H9 (cell line): ENCODE results near the gene COX8C. TPM values are rescaled to one million over a fixed set of nuclear protein-coding genes. Genes with fewer than 3 reads are reported as not detected.

Experiments
- DNase-seq: peaks from one replicate; pipeline ENCODE4 v3.0.0-alpha.2; 2017
- H2AFZ ChIP-seq: one replicate; pipeline ENCODE4 v1.6.1; 2013; ENCODE audit warnings: mild to moderate bottlenecking, low read length, control low read depth, moderate library complexity
- H2AK5ac ChIP-seq: 2 replicates; pipeline ENCODE4 v1.6.1; 2013; ENCODE audit warnings: low read length, control low read depth, mixed read lengths; ENCODE audit not compliant: insufficient read length
- H2BK120ac ChIP-seq: one replicate; pipeline ENCODE4 v1.6.1; 2013; ENCODE audit warnings: low read depth, mild to moderate bottlenecking, low read length, control low read depth, inconsistent platforms; ENCODE audit not compliant: poor library complexity, severe bottlenecking
- H2BK12ac ChIP-seq: 2 replicates; pipeline ENCODE4 v1.6.1; 2013; ENCODE audit warnings: low read length, control low read depth, mixed read lengths, low read depth; ENCODE audit not compliant: insufficient read length
- H2BK15ac ChIP-seq: 2 replicates; pipeline ENCODE4 v1.6.1; 2013; ENCODE audit warnings: low read depth, low read length, control low read depth
- H2BK20ac ChIP-seq: one replicate; pipeline ENCODE4 v1.6.1; 2013; ENCODE audit warnings: low read depth, mild to moderate bottlenecking, low read length, control low read depth, inconsistent platforms; ENCODE audit not compliant: poor library complexity, severe bottlenecking
- H2BK5ac ChIP-seq: 2 replicates; pipeline ENCODE4 v1.6.1; 2013; ENCODE audit warnings: low read length, control low read depth, mixed read lengths; ENCODE audit not compliant: insufficient read length
- H3K14ac ChIP-seq: 2 replicates; pipeline ENCODE4 v1.6.1; 2013; ENCODE audit warnings: low read length, control low read depth; ENCODE audit not compliant: insufficient read depth
- H3K18ac ChIP-seq: 2 replicates; pipeline ENCODE4 v1.6.1; 2013; ENCODE audit warnings: low read depth, mild to moderate bottlenecking, mixed read lengths, low read length, control low read depth; ENCODE audit not compliant: insufficient read length
- H3K23ac ChIP-seq: 2 replicates; pipeline ENCODE4 v1.6.1; 2013; ENCODE audit warnings: low read length, control low read depth, mixed read lengths, low read depth; ENCODE audit not compliant: insufficient read length
- H3K23me2 ChIP-seq: 2 replicates; pipeline ENCODE4 v1.6.1; 2013; ENCODE audit warnings: low read depth, mild to moderate bottlenecking, mixed read lengths, low read length, control low read depth; ENCODE audit not compliant: insufficient read length, poor library complexity, severe bottlenecking
- H3K27ac ChIP-seq: 2 replicates; pipeline ENCODE4 v1.5.1; 2013; ENCODE audit warnings: low read length, control low read depth, mixed read lengths, low read depth; ENCODE audit not compliant: insufficient read length
- H3K27me3 ChIP-seq: 2 replicates; pipeline ENCODE4 v1.6.1; 2013; ENCODE audit warnings: low read length, control low read depth, inconsistent platforms; ENCODE audit not compliant: insufficient read depth
- H3K4ac ChIP-seq: 2 replicates; pipeline ENCODE4 v1.6.1; 2013; ENCODE audit warnings: low read depth, mild to moderate bottlenecking, control low read depth, inconsistent platforms, low read length, moderate library complexity
- H3K4me1 ChIP-seq: 2 replicates; pipeline ENCODE4 v1.6.1; 2013; ENCODE audit warnings: low read length, control low read depth, inconsistent platforms; ENCODE audit not compliant: insufficient read depth
- H3K4me2 ChIP-seq: 2 replicates; pipeline ENCODE4 v1.6.1; 2013; ENCODE audit warnings: low read length, control low read depth, mixed read lengths; ENCODE audit not compliant: insufficient read length, insufficient read depth
- H3K56ac ChIP-seq: 2 replicates; pipeline ENCODE4 v1.6.1; 2013; ENCODE audit warnings: low read depth, mild to moderate bottlenecking, mixed read lengths, low read length, control low read depth; ENCODE audit not compliant: insufficient read length
- H3K79me1 ChIP-seq: 2 replicates; pipeline ENCODE4 v1.6.1; 2013; ENCODE audit warnings: low read depth, mild to moderate bottlenecking, moderate library complexity, low read length, control low read depth, inconsistent platforms; ENCODE audit not compliant: insufficient read depth, poor library complexity, severe bottlenecking
- H3K79me2 ChIP-seq: 2 replicates; pipeline ENCODE4 v1.6.1; 2013; ENCODE audit warnings: low read length, control low read depth, inconsistent platforms; ENCODE audit not compliant: insufficient read depth
- H3K9ac ChIP-seq: 2 replicates; pipeline ENCODE4 v1.6.1; 2013; ENCODE audit warnings: low read length, control low read depth, mixed read lengths; ENCODE audit not compliant: insufficient read length; ENCODE audit errors: extremely low read depth
- H3K9me3 ChIP-seq: one replicate; pipeline ENCODE4 v1.6.1; 2013; ENCODE audit warnings: low read depth, low read length, inconsistent platforms; ENCODE audit not compliant: control insufficient read depth
- H3T11ph ChIP-seq: one replicate; pipeline ENCODE4 v1.6.1; 2013; ENCODE audit warnings: mild to moderate bottlenecking, low read length, control low read depth, inconsistent platforms
- H4K20me1 ChIP-seq: one replicate; pipeline ENCODE4 v1.6.1; 2013; ENCODE audit not compliant: control insufficient read depth, insufficient read length, insufficient read depth
- H4K5ac ChIP-seq: 2 replicates; pipeline ENCODE4 v1.6.1; 2013; ENCODE audit warnings: low read depth, mild to moderate bottlenecking, mixed read lengths, low read length, control low read depth; ENCODE audit not compliant: insufficient read length
- H4K8ac ChIP-seq: replicated peaks from 2 replicates; pipeline ENCODE4 v1.6.1; 2013; ENCODE audit warnings: low read length, control low read depth, mixed read lengths, low read depth; ENCODE audit not compliant: insufficient read length
- H4K91ac ChIP-seq: 2 replicates; pipeline ENCODE4 v1.6.1; 2013; ENCODE audit warnings: low read depth, mild to moderate bottlenecking, moderate library complexity, mixed read lengths, low read length, control low read depth; ENCODE audit not compliant: insufficient read length
- H3K27ac Mint-ChIP-seq, 3 experiments: 2 replicates in 2 of 3; 3 replicates in 1 of 3; pipeline ENCODE4 v1.8.0; 2020 to 2021; ENCODE audit warnings: mixed read lengths in 3 of 3, mild to moderate bottlenecking in 1 of 3, moderate library complexity in 1 of 3
- H3K27me3 Mint-ChIP-seq: 2 replicates; pipeline ENCODE4 v1.8.0; 2021; ENCODE audit warnings: low read depth, mild to moderate bottlenecking, moderate library complexity, mixed read lengths
- H3K36me3 Mint-ChIP-seq, 3 experiments: 2 replicates in 2 of 3; 3 replicates in 1 of 3; pipeline ENCODE4 v1.8.0; 2020 to 2021; ENCODE audit warnings: low read depth in 3 of 3, mixed read lengths in 3 of 3; ENCODE audit not compliant: insufficient read depth in 1 of 3
- H3K4me1 Mint-ChIP-seq, 2 experiments: 2 replicates each; pipeline ENCODE4 v1.8.0; 2020; ENCODE audit warnings: mixed read lengths in 2 of 2
- H3K4me3 Mint-ChIP-seq, 2 experiments: 2 replicates in 1 of 2; 3 replicates in 1 of 2; pipeline ENCODE4 v1.8.0; 2020 to 2021; ENCODE audit warnings: mild to moderate bottlenecking in 2 of 2, mixed read lengths in 2 of 2, moderate library complexity in 1 of 2
- H3K9me3 Mint-ChIP-seq, 2 experiments: 2 replicates in 1 of 2; 3 replicates in 1 of 2; pipeline ENCODE4 v1.8.0; 2020; ENCODE audit warnings: mild to moderate bottlenecking in 2 of 2, mixed read lengths in 2 of 2, moderate library complexity in 1 of 2
- CTCF ChIP-seq: fragments of 200-600 bp; sonication (generic); conservative IDR thresholded peaks from 3 replicates; pipeline ENCODE4 v1.8.0; 2021; ENCODE audit warnings: antibody characterized with exemption, mild to moderate bottlenecking
- total RNA-seq: library from RNA; stranded (reverse); gene quantifications from 2 replicates; pipeline ENCODE4 v1.2.1, GENCODE V29; 2021

COX8C gene
- total RNA-seq, 1 experiment from 2014 or later: not detected

DNA sequence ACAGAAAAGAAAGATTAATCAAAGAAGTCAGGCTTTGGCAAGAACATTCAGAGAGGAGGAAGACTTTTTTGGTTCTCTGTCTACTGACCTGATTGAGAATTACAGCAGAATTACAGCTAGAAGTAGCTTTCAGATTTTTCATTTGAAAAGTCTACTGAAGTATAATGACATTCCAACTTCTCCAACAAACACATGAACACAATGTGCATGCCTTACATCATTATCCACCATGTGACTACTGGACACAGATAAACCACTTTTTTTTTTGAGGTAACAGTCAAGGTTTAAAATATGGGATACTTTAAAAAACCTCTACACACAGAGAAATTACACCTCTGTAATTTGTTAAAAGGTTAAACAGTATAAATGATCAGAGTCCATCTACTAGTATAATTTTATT is 26.5 kb upstream of the COX8C start:
- H3K27ac ChIP-seq: no peak overlapping the region
- no peak overlapping the region for H2BK15ac ChIP-seq
- no peaks in the 10 kb centered on the region for H3K9me3 Mint-ChIP-seq
- H2BK120ac ChIP-seq: no peak overlapping the region
- H3K36me3 Mint-ChIP-seq: peaks cover 0 to 13% (median 8%) of the 10 kb centered on the region in 3 experiments; a peak in 3 of 7 replicates
- H3K79me1 ChIP-seq: peaks cover 14% of the 10 kb centered on the region
- DNase-seq: no peak
- H4K20me1 ChIP-seq: no peaks in the 10 kb centered on the region
- no peak overlapping the region for H4K5ac ChIP-seq
- no peak overlapping the region for H4K8ac ChIP-seq
- no peak overlapping the region for H3K18ac ChIP-seq
- H3K4ac ChIP-seq: no peak overlapping the region
- peaks cover 10% of the 10 kb centered on the region; the same call in 1 of the 2 replicates for H3K79me2 ChIP-seq
- H3K4me2 ChIP-seq: no peak overlapping the region
- peaks cover 22 to 28% of the 10 kb centered on the region in 2 experiments for H3K4me1 Mint-ChIP-seq
- no peaks in the 10 kb centered on the region for H3K9me3 ChIP-seq
- no peak overlapping the region for H2AK5ac ChIP-seq
- no peak for TF ChIP-seq CTCF
- no peaks in the 10 kb centered on the region for H3K27me3 ChIP-seq
- no peak overlapping the region for H2BK5ac ChIP-seq
- peaks cover 2% of the 10 kb centered on the region for H3K23me2 ChIP-seq
- no peak overlapping the region for H3K14ac ChIP-seq
- no peak overlapping the region for H3K27ac Mint-ChIP-seq
- no peak overlapping the region for H3T11ph ChIP-seq
- peaks cover 2% of the 10 kb centered on the region; the same call in 1 of the 2 replicates for H3K4me1 ChIP-seq
- no peak overlapping the region for H2AFZ ChIP-seq
- H3K27me3 Mint-ChIP-seq: no peaks in the 10 kb centered on the region
- no peak overlapping the region for H3K9ac ChIP-seq
- H3K23ac ChIP-seq: no peak overlapping the region
- no peak overlapping the region for H4K91ac ChIP-seq
- no peak overlapping the region for H2BK20ac ChIP-seq
- H3K4me3 Mint-ChIP-seq: no peak overlapping the region
- no peak overlapping the region for H3K56ac ChIP-seq
- no peak overlapping the region for H2BK12ac ChIP-seq
